SU-DHL-6 (cell line): ENCODE data around the gene LASP1NB.

ENCODE experiments used
- H2AFZ ChIP-seq: fragments of 200-600 bp; sonication (generic); 2 replicates; pipeline ENCODE4 v1.6.1; 2014; ENCODE audit warnings: low read depth, mild to moderate bottlenecking, moderate library complexity, mixed read lengths, antibody characterized with exemption, low read length; ENCODE audit not compliant: severe bottlenecking
- H3F3A ChIP-seq: fragments of 200-600 bp; shearing (Covaris generic); 2 replicates; pipeline ENCODE4 v1.6.0; 2016; ENCODE audit warnings: antibody characterized with exemption, mild to moderate bottlenecking; ENCODE audit not compliant: insufficient read depth
- H3K27ac ChIP-seq: fragments of 200-600 bp; sonication (generic); 2 replicates; pipeline ENCODE4 v1.5.1; 2016; ENCODE audit warnings: low read depth, mild to moderate bottlenecking, low read length, moderate library complexity, mixed read lengths
- H3K27me3 ChIP-seq: fragments of 200-600 bp; sonication (generic), shearing (Covaris generic); 2 replicates; pipeline ENCODE4 v1.6.0; 2014; ENCODE audit warnings: mild to moderate bottlenecking, low read length
- H3K36me3 ChIP-seq: fragments of 200-600 bp; sonication (generic); 2 replicates; pipeline ENCODE4 v1.6.1; 2014; ENCODE audit warnings: mild to moderate bottlenecking, low read length, mixed read lengths
- H3K4me2 ChIP-seq: fragments of 300-600, 200-600 bp; shearing (Covaris generic), sonication (generic); 2 replicates; pipeline ENCODE4 v1.6.0; 2014; ENCODE audit warnings: low read length, low read depth, mild to moderate bottlenecking; ENCODE audit not compliant: poor library complexity, severe bottlenecking
- H3K4me3 ChIP-seq: fragments of 200-600 bp; sonication (generic); 2 replicates; pipeline ENCODE4 v1.5.1; 2014; ENCODE audit warnings: antibody characterized with exemption, low read length, mild to moderate bottlenecking, mixed read lengths; ENCODE audit not compliant: insufficient read depth, poor library complexity, severe bottlenecking
- H3K79me2 ChIP-seq: fragments of 200-600 bp; sonication (generic); 2 replicates; pipeline ENCODE4 v1.6.1; 2014; ENCODE audit warnings: mild to moderate bottlenecking, low read length, moderate library complexity; ENCODE audit not compliant: insufficient read depth
- H3K9ac ChIP-seq: fragments of 200-600 bp; sonication (generic); 2 replicates; pipeline ENCODE4 v1.7.0; 2014; ENCODE audit warnings: mild to moderate bottlenecking, low read length
- H3K9me2 ChIP-seq: fragments of 200-600 bp; sonication (generic); replicated peaks from 2 replicates; pipeline ENCODE4 v1.6.1; 2014; ENCODE audit warnings: low read length; ENCODE audit not compliant: insufficient read depth
- H3K9me3 ChIP-seq: fragments of 200-600 bp; sonication (generic); 2 replicates; pipeline ENCODE4 v1.6.1; 2014; ENCODE audit warnings: low read length, mixed read lengths; ENCODE audit not compliant: insufficient read depth
- H4K20me1 ChIP-seq: fragments of 200-600 bp; sonication (generic); 2 replicates; pipeline ENCODE4 v1.6.1; 2014; ENCODE audit warnings: low read depth, mild to moderate bottlenecking, antibody characterized with exemption, low read length, moderate library complexity, mixed read lengths
- CTCF ChIP-seq: fragments of 200-600 bp; sonication (generic); IDR thresholded peaks from one replicate; pipeline ENCODE4 v1.5.1; 2017; ENCODE audit warnings: antibody characterized with exemption, mild to moderate bottlenecking, low read length, moderate library complexity; ENCODE audit not compliant: insufficient read depth, poor library complexity, severe bottlenecking
- EZH2phosphoT487 ChIP-seq: fragments of 200-600 bp; sonication (generic), shearing (Covaris generic); conservative IDR thresholded peaks from 2 replicates; pipeline ENCODE4 v1.6.1; 2018; ENCODE audit warnings: mild to moderate bottlenecking, antibody characterized with exemption, low read length, moderate library complexity, mixed read lengths

The LASP1NB gene

GRCh38 chr17:38905375-38905774 is 20.0 kb upstream of the LASP1NB start:
- Histone ChIP-seq H3K4me2 (no peak overlapping the region), H2AFZ (no peak overlapping the region), H3K27ac (no peak overlapping the region), H3K36me3 (peaks cover 13% of the 10 kb centered on the region; the same call in 1 of the 2 replicates), H3K9me2 (no peaks in the 10 kb centered on the region), H4K20me1 (no peaks in the 10 kb centered on the region), H3F3A (no peaks in the 10 kb centered on the region), H3K4me3 (no peak overlapping the region), H3K79me2 (peaks cover 16% of the 10 kb centered on the region; the same call in 1 of the 2 replicates), H3K9ac (no peak overlapping the region), H3K27me3 (no peaks in the 10 kb centered on the region), H3K9me3 (no peaks in the 10 kb centered on the region)
- no peak for TF ChIP-seq EZH2phosphoT487

DNA sequence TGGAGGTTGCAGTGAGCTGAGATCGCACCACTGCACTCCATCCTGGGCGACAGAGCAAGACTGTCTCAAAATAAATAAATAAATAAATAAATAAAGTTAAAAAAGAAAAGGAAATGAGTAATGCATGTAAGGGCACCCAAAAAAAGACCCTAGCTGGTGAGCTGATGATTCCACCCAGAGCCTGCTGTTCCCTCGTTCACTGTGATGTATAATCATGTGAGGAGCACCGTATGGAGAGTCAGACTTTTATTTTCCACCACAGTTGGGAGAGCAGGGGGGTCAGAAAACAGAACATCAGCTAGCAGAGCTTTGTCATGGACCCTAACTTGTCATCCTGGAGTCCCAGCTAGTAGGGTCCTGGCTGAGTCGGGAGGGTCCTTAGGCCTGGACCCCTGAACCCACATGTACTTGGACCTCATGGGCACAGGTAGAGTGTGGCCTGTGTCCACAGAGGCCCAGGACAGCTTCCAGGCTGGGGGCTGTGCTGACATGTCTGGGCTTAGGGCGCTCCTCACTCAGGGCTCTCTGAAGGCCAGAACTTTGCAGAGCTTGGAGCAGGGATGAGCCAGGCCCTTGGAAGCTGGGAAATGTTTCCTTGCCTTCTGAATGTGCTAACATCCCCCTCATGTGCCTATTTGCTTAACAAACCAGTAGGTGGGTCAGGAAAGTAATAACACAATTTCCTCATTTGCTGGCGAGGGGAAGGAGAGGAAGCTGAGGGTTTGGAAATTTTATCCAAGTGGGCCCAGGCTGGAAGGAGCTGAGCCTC is 18.8 kb upstream of the LASP1NB start:
- Histone ChIP-seq H3K27ac (no peak overlapping the region), H3K36me3 (peaks cover 13% of the 10 kb centered on the region; the same call in 1 of the 2 replicates), H3K79me2 (peaks cover 16% of the 10 kb centered on the region; the same call in 1 of the 2 replicates), H3K9ac (no peak overlapping the region), H3K9me2 (no peaks in the 10 kb centered on the region), H2AFZ (no peak overlapping the region), H3K9me3 (no peaks in the 10 kb centered on the region), H3F3A (no peaks in the 10 kb centered on the region), H3K4me2 (no peak overlapping the region), H4K20me1 (no peaks in the 10 kb centered on the region), H3K27me3 (no peaks in the 10 kb centered on the region), H3K4me3 (no peak overlapping the region)
- TF ChIP-seq CTCF = no peak
- no peak for TF ChIP-seq EZH2phosphoT487

DNA sequence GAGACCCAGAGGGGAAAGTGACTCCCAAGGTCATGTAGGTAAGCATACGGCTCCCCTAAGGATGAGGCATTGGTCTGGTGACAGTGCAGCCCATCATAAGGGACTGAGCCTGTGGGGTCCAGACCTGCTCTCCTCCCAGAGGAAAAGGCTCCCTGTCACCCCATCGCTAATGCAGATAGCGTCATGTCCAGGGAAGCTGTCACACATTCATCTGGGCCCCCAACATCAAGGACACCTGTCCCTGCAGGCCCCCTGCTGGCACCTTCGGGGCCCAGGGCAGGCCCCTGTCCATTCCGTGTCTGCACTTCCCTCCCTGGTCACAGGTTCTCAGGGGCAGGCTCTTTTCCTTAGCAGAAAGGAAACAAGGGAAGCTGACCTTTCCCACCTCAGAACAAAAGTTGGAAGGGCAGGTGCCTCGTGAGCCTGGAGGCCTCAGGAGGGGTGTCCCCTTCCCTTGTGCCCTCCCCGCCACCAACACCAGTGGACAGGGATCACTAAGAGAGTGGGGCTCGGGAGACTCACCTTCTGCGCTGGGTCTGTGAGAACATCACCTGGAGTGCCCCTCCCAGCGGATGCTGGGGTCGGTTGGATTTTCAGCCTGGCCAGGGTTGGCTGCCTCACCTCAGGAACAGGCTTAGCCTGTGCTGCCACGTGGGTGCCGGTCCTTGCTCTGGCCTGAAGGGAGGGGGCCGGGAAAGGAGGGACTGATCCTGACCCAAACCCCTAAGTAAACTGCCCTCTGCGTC is 17.3 kb upstream of the LASP1NB start:
- H4K20me1 ChIP-seq = no peaks in the 10 kb centered on the region
- no peak overlapping the region for H3K27ac ChIP-seq
- no peak overlapping the region for H3K4me2 ChIP-seq

More for the DNA sequence above, 17.3 kb upstream of the LASP1NB start:
- Histone ChIP-seq H3F3A (no peaks in the 10 kb centered on the region), H3K27me3 (no peaks in the 10 kb centered on the region), H3K4me3 (no peak overlapping the region), H2AFZ (no peak overlapping the region), H3K9me2 (no peaks in the 10 kb centered on the region), H3K9ac (peak overlapping the region; percentile 13; the same call in 1 of the 2 replicates), H3K79me2 (peaks cover 12% of the 10 kb centered on the region; the same call in 1 of the 2 replicates), H3K36me3 (peaks cover 13% of the 10 kb centered on the region; the same call in 1 of the 2 replicates), H3K9me3 (no peaks in the 10 kb centered on the region)
- TF ChIP-seq CTCF = no peak
- TF ChIP-seq EZH2phosphoT487 = no peak
